CD4-positive, alpha-beta T cell treated with Interleukin-12 subunit alpha and Interleukin-12 subunit beta, for 1 hour (primary cell): Measurements from ENCODE around the gene C19orf12.
A peak's percentile ranks its signal among the peaks of the same experiment; 100 is the strongest.
"Not testable (repeated sequence)": the region's sequence is repeated elsewhere in the genome, so short reads cannot be mapped to it uniquely, and the experiment has no call there.

ENCODE experiments used
- DNase-seq: peaks from one replicate; pipeline ENCODE4 v3.0.0-alpha.2; 2020

C19orf12 gene

GRCh38 chr19:29674374-29675119 lies 40.5 kb downstream of the C19orf12 start:
- DNase-seq, result no peak

- DNase-seq, result peak; percentile 31
Measured at GRCh38 chr19:29673451-29674371, 41.4 kb downstream of the C19orf12 start.

- DNase-seq, result peak; percentile 89
Measured at GRCh38 chr19:29672933-29673336, 42.1 kb downstream of the C19orf12 start.

DNA sequence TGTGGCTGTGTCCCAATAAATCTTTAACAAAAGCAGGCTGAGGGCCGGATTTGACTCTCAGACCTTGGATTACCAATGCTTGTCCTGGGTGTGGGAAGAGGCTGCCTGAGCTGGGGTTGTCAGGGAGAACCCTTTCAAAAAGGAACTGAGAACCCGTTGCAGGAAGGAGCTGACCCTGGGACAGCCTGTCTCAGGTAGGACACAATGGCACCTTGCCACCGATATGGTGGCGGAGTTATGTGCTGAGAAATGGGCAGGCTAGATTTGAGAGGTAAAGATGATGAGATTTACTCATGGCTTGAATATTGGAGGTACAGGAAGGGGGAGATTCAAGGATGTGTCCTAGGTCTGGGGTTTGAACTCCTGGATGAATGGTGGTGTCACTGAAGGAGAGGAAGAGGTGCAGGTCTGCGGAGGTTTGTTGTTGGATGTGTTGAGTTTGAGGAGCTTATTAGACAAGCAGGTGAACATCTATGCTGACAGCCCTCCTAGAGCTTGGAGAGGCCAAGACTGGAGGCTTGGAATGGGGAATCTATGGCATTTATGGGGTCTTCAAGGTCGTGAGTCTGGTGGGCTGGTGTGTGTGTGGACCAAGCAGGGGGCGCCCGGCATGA lies 42.6 kb downstream of the C19orf12 start:
- no peak for DNase-seq

GRCh38 chr19:29671393-29672160 lies 43.5 kb downstream of the C19orf12 start:
- DNase-seq, result peak; percentile 89

GRCh38 chr19:29671026-29671392 lies 44.1 kb downstream of the C19orf12 start:
- DNase-seq, result not testable (repeated sequence)

DNA sequence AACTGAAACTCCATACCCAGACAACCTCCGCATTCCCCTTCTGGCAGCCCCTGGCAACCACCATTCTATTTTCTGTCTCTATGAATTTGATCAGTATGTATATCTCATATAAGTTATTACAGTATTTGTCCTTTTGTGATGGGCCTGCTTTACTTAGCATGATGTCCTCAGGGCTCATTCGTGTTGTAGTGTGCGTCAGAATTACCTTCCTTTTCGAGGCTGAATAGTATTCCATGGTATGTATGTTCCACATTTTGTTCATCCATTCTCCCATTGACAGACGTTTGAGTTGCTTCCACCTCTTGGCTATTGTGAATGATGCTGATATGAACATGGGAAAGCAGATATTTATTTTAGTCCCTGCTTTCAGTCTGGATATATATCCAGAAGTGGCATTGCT lies 44.8 kb downstream of the C19orf12 start:
- no peak for DNase-seq

- no peak for DNase-seq
Measured at GRCh38 chr19:29668746-29669609, 46.1 kb downstream of the C19orf12 start.

DNA sequence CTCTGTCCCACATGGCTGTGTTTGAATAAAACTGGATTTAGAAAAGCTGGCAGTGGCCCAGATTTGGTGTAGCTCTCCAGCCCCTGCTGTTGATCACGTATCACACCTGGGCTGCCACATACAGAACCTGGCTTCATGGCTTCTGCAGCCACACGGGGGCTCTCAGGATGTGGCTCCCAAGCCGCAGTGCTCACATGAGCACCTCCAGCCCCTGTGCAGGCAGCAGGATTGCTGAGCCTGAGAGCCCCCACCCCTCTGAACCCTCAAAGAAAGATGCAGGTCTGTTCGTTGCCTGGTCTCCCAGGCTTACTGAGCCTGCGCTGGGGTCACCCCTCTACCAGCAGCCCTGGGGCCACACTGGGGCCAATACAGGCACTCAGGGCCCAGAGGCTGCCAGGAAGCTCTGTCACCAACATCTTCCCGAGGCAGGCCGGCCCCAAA lies 47.1 kb downstream of the C19orf12 start:
- peak; percentile 74 for DNase-seq

- no peak for DNase-seq
Measured at GRCh38 chr19:29667387-29667783, 47.7 kb downstream of the C19orf12 start.

- no peak for DNase-seq
Measured at GRCh38 chr19:29666578-29667386, 48.3 kb downstream of the C19orf12 start.

GRCh38 chr19:29665826-29666577 lies 49.1 kb downstream of the C19orf12 start:
- peak; percentile 37 for DNase-seq

DNA sequence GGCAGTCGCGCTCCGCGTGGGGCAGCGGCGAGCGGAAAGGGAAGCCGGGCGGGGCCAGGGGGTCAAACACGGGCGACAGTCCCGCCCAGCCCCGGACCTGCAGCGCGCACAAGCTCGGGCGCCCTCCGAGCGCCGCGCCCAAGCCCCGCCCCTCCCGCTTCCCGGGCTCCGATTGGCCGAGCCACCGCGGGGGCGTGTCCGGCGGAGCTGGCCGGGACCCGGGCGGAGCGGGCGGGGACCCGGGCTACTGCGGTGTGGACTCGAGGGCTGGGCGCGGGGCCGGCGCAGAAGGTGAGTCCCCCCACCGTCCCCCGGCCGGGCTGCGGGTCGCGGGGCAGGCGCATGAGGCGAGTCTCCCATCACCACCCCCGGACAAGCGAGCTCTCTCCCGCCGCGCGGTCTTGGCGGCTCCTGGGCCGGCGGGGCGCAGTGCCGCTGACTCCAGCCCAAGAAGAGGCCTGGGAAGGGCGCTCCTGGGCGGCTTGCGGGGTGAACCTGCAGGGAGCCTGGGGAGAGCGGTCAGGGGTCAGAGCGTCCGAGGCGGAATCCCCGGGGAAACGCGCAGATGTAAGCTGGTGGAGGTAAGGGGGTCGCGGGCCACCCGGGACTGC lies 49.7 kb downstream of the C19orf12 start, which contains the start of gene PLEKHF1:
PLEKHF1 (plus strand) TSS at position 247 of the 611 bp plus-strand sequence. CDS start 8,379 bp downstream, outside the sequence.
- DNase-seq, result peak; percentile 87

GRCh38 chr19:29664753-29665214 lies 50.3 kb downstream of the C19orf12 start:
- no peak for DNase-seq

DNA sequence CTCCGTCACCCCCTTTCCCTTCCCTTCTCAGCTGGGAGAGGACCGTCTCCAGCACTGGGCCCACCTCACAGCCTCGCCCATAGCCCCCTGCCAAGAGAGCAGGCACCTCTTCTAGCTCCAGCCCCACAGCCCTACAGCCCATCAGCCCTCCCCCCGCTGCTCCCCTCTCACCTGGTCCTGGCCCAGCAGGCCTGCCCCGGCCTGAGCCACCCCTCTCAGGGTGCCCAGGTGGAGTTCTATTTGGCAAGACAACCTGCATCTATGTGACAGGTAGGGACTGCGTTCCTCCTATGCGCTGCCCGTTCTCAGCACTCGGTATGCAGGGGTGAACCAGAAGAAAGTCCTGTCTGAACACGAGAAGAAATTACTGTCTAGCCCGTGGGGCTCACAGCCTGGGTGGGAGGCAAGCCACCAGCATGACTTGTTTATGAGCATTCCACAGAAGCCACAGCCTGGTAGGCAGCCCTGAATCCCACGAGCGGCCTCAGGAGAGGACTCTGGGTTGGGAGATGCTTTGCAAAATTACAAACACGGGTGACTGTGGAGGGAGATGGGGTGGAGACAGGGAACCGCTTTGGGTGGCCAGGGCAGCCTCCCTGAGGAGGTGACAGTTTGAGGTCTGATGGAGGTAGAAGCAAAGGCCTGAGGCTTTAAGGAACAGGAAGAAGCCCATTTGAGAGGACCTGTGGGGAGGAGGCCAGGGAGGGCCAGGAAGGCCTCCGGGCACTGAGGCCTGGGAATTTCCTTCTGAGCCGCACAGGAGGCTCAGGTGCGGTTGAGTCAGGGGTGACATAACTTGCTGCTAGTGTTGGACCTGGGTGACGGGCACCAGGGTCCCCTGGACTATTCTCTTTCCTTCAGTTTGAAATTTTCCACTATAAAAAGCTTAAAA lies 51.0 kb downstream of the C19orf12 start:
- DNase-seq, result no peak

DNA sequence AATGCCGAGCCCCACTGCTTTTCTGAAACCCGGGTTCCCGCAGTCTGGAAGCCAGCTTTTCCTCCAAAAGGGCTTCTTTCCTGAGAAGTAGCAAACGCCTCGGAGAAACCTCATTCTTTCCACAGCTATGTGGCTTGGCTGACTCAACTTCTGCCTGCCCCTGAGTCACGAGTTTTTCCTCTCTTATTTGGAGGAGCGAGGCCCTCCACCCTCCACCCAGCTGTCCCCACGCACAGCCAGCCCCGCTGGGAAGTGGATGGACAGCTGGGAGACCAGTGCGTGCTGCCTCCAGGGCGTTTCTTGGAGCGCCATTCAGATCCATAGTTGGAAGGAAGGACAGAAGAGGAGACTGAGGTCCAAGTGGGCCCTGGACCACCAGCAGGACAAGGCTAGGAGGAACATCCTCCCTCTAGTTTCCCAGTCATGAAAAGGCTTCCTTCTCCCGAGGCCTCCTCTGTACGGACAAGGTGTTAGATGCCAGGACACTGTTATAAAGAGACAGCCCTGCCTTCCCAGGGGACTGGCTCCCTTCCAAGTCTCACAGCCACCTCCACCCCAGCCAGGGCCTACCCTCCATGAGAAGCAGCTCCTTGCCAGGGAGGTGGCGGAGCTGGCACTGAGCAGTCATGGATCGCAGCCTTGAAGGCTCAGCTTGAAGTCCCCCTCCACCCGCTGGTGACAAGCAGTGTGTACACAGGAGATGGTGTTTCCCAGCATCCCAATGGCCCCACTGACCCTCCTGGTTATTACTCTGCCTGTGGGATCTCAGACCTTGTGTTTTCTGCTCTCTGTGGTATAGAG lies 52.3 kb downstream of the C19orf12 start:
- DNase-seq, result no peak

DNA sequence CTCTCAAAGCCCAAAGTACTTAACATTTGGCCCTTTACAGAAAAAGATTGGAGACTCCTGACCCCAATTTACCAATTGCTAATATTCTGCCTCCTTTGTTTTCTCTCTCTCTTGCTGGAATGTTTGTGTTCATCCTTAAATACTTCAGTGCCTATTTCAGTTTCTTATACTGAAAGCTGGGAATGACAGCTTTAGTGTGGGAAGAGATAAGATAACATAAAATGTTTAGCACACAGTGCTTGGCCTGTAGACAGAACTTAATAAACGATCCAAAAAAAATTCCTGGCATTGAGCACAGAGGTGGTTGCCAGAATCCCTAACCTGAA lies 52.8 kb downstream of the C19orf12 start:
- DNase-seq, result no peak
